ENCODE measurements around the gene FAM200B. TPM values are rescaled to one million over a fixed set of nuclear protein-coding genes. Genes with fewer than 3 reads are reported as not detected.
"Not testable (repeated sequence)": the region's sequence is repeated elsewhere in the genome, so short reads cannot be mapped to it uniquely, and the experiment has no call there.

FAM200B gene
- total RNA-seq, 2 donors from 2014 or later = 30.4 to 36.8 TPM

DNA sequence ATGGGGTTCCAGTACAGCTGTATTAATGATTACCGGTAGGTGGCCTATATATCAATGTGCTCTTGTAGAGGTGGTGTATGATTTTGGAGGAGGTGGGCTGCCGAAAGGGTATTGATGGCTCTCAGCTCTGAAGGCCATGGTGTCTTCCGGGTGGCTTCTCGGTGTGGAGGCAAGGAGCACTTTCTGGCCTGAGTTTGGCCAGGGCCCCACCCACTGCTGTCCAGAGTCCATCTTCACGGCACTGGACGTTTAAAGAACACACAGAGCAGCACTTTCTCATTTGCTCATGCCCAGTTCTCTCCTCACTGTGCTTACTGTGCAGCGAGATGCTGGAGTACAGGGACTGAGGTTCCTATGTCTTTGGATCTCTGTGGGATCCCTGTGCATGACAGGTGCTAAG is 37.3 kb downstream of the FAM200B start:
- intact Hi-C loops (cut with DNase I) = no loop called here
- no peak for DNase-seq (ENCODE audit: low spot score)

DNA sequence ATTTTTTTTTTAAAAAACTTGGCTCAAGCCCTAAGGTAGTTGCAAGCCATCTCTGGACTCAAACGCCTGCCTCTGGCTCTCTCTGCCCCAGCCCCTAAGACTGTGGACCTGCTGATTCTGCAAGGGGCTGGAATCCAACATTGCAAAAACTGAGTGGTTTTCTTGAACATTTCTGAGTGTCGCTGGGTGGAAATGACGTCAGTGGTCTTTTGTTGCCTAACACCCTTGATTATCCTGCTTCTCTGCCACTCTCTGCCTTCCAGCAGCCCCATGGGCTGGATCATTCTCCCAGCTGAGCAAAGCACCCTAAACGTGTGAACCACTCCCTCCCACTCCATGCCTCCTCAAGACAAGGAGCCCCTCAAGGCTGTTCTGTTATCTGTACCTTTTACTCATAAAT is 37.9 kb downstream of the FAM200B start:
- intact Hi-C loops (cut with DNase I) = no loop called here
- DNase-seq (ENCODE audit: low spot score) = no peak

- intact Hi-C loops (cut with DNase I) = no loop called here
Observed at GRCh38 chr4:15720851-15721250, 39.2 kb downstream of the FAM200B start.

GRCh38 chr4:15725608-15726007 is 44.0 kb downstream of the FAM200B start:
- DNase-seq (ENCODE audit: low spot score) = no peak
- intact Hi-C loops (cut with DNase I) = no loop called here

More at GRCh38 chr4:15720851-15721250, 39.2 kb downstream of the FAM200B start:
- DNase-seq (ENCODE audit: low spot score) = no peak

- intact Hi-C loops (cut with DNase I) = no loop called here
- no peak for DNase-seq (ENCODE audit: low spot score)
Observed at GRCh38 chr4:15729910-15730533, 48.4 kb downstream of the FAM200B start.

DNA sequence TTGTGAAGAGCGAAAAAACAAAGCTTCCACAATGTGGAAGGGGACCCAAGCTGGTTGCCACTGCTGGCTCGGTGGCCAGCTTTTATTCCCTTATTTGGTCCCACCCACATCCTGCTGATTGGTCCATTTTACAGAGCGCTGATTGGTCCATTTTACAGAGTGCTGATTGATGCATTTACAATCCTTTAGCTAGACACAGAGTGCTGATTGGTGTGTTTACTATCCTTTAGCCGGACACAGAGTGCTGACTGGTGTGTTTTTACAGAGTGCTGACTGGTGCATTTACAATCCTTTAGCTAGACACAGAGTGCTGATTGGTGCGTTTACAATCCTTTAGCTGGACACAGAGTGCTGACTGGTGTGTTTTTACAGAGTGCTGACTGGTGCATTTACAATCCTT is 51.4 kb downstream of the FAM200B start:
- intact Hi-C loops (cut with DNase I); DNase-seq (ENCODE audit: low spot score): not testable (repeated sequence)

- no peak for DNase-seq (ENCODE audit: low spot score)
- intact Hi-C loops (cut with DNase I) = no loop called here
Observed at GRCh38 chr4:15735536-15735935, 53.9 kb downstream of the FAM200B start.

DNA sequence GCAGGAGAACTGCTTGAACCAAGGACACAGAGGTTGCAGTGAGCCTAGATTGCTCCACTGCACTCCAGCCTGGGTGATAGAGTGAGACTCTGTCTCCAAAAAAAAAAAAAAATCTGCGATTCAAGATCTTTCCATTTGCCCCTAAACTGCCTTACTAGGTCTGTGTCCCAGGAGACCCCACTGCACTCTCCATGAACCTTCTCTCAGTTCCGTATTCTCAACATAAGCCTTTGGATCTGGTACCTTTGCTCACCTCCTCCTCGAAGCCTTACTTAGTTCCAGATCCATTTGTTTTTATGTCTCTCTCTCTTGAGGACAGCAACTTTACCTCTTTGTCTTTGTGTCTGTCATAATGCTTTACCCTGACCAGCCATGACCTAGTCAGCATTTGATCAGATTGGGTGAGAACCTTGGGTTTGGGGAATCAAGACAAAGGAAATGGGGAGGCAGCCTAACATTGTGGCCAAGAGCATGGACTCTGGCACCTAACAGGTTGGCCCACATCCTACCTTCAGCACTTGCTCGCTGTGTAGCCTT is 55.0 kb downstream of the FAM200B start:
- intact Hi-C loops (cut with DNase I) = no loop called here
- DNase-seq (ENCODE audit: low spot score) = no peak

GRCh38 chr4:15737255-15737654 is 55.6 kb downstream of the FAM200B start:
- intact Hi-C loops (cut with DNase I) = no loop called here

GRCh38 chr4:15738877-15739276 is 57.2 kb downstream of the FAM200B start:
- DNase-seq (ENCODE audit: low spot score) = no peak
- intact Hi-C loops (cut with DNase I) = no loop called here

More at GRCh38 chr4:15737255-15737654, 55.6 kb downstream of the FAM200B start:
- DNase-seq (ENCODE audit: low spot score) = no peak

Other genes starting within 250 kb of the FAM200B start
- gene CC2D2A, start 211.9 kb upstream of the FAM200B start, total RNA-seq = 10 to 100 TPM; 23.1 to 42.2 TPM
- 100 to 1,000 TPM; 104 to 122 TPM for gene FBXL5, start 26.5 kb upstream of the FAM200B start, total RNA-seq
- 10 to 100 TPM; 19.3 to 26.2 TPM for gene BST1, start 21.2 kb downstream of the FAM200B start, total RNA-seq
- gene CD38, start 96.5 kb downstream of the FAM200B start, total RNA-seq = 10 to 100 TPM; 12.1 to 16.1 TPM

Measured in posterior vena cava (tissue), 2 donors.